ENCODE results near the gene AP1B1. TPM values are rescaled to one million over a fixed set of nuclear protein-coding genes. Genes with fewer than 3 reads are reported as not detected.

Gene AP1B1
- total and polyA plus RNA-seq, 2 of the 8 experiments (the other 6 are each of a cell fraction or from before 2014, with no cell fraction given): 64.2 to 86.8 TPM

DNA sequence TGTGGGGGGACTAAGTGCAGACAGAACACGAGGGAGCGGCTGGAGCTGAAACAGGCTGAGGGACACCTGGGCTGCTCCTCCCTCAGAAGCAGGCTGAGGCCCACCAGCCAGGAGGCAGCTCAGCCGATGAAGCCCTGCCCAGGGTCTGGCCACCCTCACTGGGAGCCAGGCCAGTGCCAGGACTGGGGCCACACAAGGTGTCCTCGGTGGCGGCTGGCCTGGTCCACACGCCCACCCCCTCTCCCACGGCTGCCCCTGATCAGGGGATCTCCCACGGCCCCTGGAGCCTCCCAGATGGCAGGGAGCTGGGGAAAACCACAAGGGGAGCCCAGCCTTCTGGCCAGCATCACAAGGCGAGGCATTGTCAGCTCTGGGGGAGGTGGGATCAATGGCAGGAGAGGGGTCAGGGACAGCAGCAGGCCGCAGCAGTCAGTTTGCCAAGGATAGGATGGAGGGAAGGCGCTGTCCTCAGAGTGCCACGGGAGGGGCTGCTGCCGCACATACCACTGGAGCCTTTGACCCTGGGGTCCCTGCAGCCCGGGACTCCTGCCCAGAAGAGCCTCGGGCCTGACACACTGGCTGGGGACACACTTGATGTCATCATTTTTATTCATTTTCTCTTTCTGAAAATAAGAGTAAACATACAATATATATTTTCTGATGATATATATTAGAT is 61.1 kb downstream of the AP1B1 start:
- Histone ChIP-seq H4K8ac (ENCODE audit: extremely low read depth, insufficient read depth, low read length) (no peak overlapping the region), H3K79me1 (ENCODE audit: low read depth, low read length) (no peaks in the 10 kb centered on the region), H4K20me1 (replicated peaks in 1 of 2; ENCODE audit: control insufficient read depth in 1 of 2, insufficient read depth in 2 of 2, low read length in 2 of 2) (peaks cover 3 to 5% of the 10 kb centered on the region in 2 experiments), H3K18ac (ENCODE audit: extremely low read depth, low read length) (no peak overlapping the region), H3K23me2 (ENCODE audit: low read depth, low read length) (no peaks in the 10 kb centered on the region), H3K27me3 (replicated peaks in 1 of 4; ENCODE audit: control insufficient read depth in 3 of 4, extremely low read depth in 1 of 4, insufficient read depth in 3 of 4, low read length in 3 of 4) (no peaks in the 10 kb centered on the region), H3K23ac (ENCODE audit: insufficient read length) (no peak overlapping the region), H3K4ac (replicated peaks; ENCODE audit: insufficient read length, low read depth, low read length) (no peak overlapping the region), H3K56ac (replicated peaks; ENCODE audit: insufficient read length, low read depth, low read length) (no peak overlapping the region), H2BK20ac (ENCODE audit: low read length) (no peak overlapping the region), H2AFZ (ENCODE audit: low read length) (no peak overlapping the region), H2AK5ac (ENCODE audit: low read depth, low read length) (no peak overlapping the region), H4K91ac (replicated peaks; ENCODE audit: insufficient read length, low read length) (no peak overlapping the region), H2BK12ac (ENCODE audit: low read depth, low read length) (no peak overlapping the region), H2BK15ac (ENCODE audit: low read length) (no peak overlapping the region), H4K5ac (ENCODE audit: insufficient read length, low read depth, low read length) (no peak overlapping the region), H3K4me2 (ENCODE audit: insufficient read depth in 1 of 2, low read depth in 2 of 2, low read length in 2 of 2) (no peak overlapping the region), H3K9me3 (ENCODE audit: insufficient read depth in 2 of 2, low read depth in 1 of 2, low read length in 1 of 2) (no peaks in the 10 kb centered on the region), H3K9ac (replicated peaks in 1 of 4; ENCODE audit: extremely low read depth in 1 of 4, low read depth in 3 of 4, low read length in 3 of 4) (no peak overlapping the region), H3K4me3 (ENCODE audit: extremely low read depth in 1 of 4, insufficient read depth in 2 of 4, low read depth in 3 of 4, low read length in 4 of 4) (no peak overlapping the region), H3K36me3 (ENCODE audit: control insufficient read depth in 2 of 4, insufficient read depth in 4 of 4, low read length in 3 of 4) (peaks cover 4 to 11% (median 9%) of the 10 kb centered on the region in 4 experiments; a peak in 6 of 8 replicates), H3K27ac (ENCODE audit: low read depth, low read length) (no peak overlapping the region), H3K14ac (ENCODE audit: insufficient read length) (no peak overlapping the region), H3K79me2 (ENCODE audit: control insufficient read depth in 1 of 2, insufficient read depth in 2 of 2, low read length in 2 of 2) (no peaks in the 10 kb centered on the region), H3K4me1 (replicated peaks in 1 of 4; ENCODE audit: control insufficient read depth in 3 of 4, insufficient read depth in 4 of 4, low read length in 3 of 4) (no peaks in the 10 kb centered on the region; a peak in 1 of 7 replicates), H2BK120ac (replicated peaks; ENCODE audit: low read depth, low read length) (no peak overlapping the region), H2BK5ac (ENCODE audit: low read depth, low read length) (no peak overlapping the region)
- WGBS, 2 experiments (ENCODE audit: extremely low coverage in 1 of 2, insufficient coverage in 1 of 2, insufficient read length in 1 of 2, insufficient replicate concordance in 2 of 2, low coverage in 1 of 2, low lambda C conversion rate in 2 of 2, missing lambda C conversion rate in 1 of 2): 90% methylated on average over 15 of the region's 15 CpGs; no CpG with 5 or more reads in 1 of the 2 experiments
- DNase-seq (ENCODE audit: low read depth in 1 of 2, low spot score in 2 of 2): no peak
- CTCF ChIA-PET (ENCODE audit: partially characterized antibody): interaction anchor here (0.6 to 3.1 kb wide), 10 partner anchors 10 to 53 kb away, joined by 3 to 14 read pairs (median 3); no protein-coding TSS in a partner anchor
- TF ChIP-seq CTBP2 (IDR thresholded peaks at IDR 0.05; ENCODE audit: borderline replicate concordance, insufficient read depth, insufficient read length, low read length) (no peak), BACH1 (IDR thresholded peaks at IDR 0.05; ENCODE audit: low read length) (no peak), JUN (IDR thresholded peaks at IDR 0.05; ENCODE audit: low read depth, low read length) (no peak), KDM4A (IDR thresholded peaks at IDR 0.05; ENCODE audit: low read depth, low read length, severe bottlenecking) (no peak)
- no peak for FAIRE-seq
- POLR2A ChIA-PET (ENCODE audit: partially characterized antibody): interaction anchor here (1.0 to 1.6 kb wide), 3 partner anchors 21 to 49 kb away, joined by 3 read pairs; partner anchors contain the start of gene GAS2L1

All from H1 (cell line).